ENCODE results near the gene PMEPA1.

DNA sequence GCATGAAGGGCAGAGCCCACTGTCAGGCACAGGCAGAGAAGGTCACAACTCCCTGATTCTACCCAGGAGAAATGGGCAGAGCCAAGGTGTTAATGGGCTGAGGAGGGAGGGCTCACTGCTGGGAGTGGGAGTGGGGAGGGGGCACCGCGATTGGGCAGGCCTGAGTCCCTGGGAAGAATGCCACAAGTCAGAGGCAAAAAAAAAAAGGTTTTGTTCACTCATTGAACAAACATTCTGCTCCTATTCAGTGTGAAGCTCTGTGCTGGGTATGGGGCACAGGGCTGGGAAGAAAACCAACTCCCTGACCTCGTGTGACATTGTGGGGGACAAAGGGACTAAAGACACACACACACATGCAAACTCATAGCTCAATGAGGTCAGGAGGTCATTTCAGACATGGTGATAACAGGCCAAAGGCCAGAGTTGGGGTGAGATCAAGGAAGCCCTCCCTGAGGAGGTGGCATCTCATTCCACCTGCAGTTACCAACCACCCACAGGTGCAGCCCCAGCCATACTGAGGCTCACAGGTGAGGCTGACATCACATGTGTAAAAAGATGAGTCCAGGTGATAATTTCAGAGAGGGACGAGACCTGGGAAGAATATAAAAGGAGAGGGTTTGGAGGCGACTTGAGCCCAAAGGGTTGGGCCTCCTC is 3.2 kb upstream of the PMEPA1 start:
- no peak for TF ChIP-seq POLR2AphosphoS5 (IDR thresholded peaks at IDR 0.05; ENCODE audit: low read depth, low read length)
- TF ChIP-seq, protein P1, sequence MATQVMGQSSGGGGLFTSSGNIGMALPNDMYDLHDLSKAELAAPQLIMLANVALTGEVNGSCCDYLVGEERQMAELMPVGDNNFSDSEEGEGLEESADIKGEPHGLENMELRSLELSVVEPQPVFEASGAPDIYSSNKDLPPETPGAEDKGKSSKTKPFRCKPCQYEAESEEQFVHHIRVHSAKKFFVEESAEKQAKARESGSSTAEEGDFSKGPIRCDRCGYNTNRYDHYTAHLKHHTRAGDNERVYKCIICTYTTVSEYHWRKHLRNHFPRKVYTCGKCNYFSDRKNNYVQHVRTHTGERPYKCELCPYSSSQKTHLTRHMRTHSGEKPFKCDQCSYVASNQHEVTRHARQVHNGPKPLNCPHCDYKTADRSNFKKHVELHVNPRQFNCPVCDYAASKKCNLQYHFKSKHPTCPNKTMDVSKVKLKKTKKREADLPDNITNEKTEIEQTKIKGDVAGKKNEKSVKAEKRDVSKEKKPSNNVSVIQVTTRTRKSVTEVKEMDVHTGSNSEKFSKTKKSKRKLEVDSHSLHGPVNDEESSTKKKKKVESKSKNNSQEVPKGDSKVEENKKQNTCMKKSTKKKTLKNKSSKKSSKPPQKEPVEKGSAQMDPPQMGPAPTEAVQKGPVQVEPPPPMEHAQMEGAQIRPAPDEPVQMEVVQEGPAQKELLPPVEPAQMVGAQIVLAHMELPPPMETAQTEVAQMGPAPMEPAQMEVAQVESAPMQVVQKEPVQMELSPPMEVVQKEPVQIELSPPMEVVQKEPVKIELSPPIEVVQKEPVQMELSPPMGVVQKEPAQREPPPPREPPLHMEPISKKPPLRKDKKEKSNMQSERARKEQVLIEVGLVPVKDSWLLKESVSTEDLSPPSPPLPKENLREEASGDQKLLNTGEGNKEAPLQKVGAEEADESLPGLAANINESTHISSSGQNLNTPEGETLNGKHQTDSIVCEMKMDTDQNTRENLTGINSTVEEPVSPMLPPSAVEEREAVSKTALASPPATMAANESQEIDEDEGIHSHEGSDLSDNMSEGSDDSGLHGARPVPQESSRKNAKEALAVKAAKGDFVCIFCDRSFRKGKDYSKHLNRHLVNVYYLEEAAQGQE (IDR thresholded peaks at IDR 0.05; ENCODE audit: insufficient read depth in 1 of 2, low read depth in 2 of 2, low read length in 2 of 2): no peak
- no peak for TF ChIP-seq TAF1 (IDR thresholded peaks at IDR 0.05; ENCODE audit: borderline replicate concordance, insufficient read depth, low read length)
- no peak for TF ChIP-seq SIN3A (IDR thresholded peaks at IDR 0.05; ENCODE audit: borderline replicate concordance, insufficient read depth, low read length)

All from PFSK-1 (cell line).